GM19099 (cell line): Measurements from ENCODE around the gene ADAT2.

Source experiments
- POLR2A ChIP-seq: IDR thresholded peaks from 3 replicates; pipeline ENCODE4 v1.6.1; 2011; ENCODE audit warnings: low read depth; ENCODE audit not compliant: insufficient read length; ENCODE audit errors: extremely low read depth

Gene ADAT2

GRCh38 chr6:143385636-143386035, 64.9 kb downstream of the ADAT2 start:
- TF ChIP-seq POLR2A = no peak

GRCh38 chr6:143376861-143377260, 73.6 kb downstream of the ADAT2 start:
- no peak for TF ChIP-seq POLR2A

- no peak for TF ChIP-seq POLR2A
Observed at GRCh38 chr6:143376375-143376774, 74.1 kb downstream of the ADAT2 start.

GRCh38 chr6:143375022-143375585, 75.4 kb downstream of the ADAT2 start:
- TF ChIP-seq POLR2A = no peak

- no peak for TF ChIP-seq POLR2A
Observed at GRCh38 chr6:143374014-143374413, 76.5 kb downstream of the ADAT2 start.
